ENCODE results near the gene MEG3. TPM values are rescaled to one million over a fixed set of nuclear protein-coding genes. Genes with fewer than 3 reads are reported as not detected.
A peak's percentile ranks its signal among the peaks of the same experiment; 100 is the strongest.

MEG3 gene
- total and polyA plus RNA-seq, 9 of the 15 experiments (the other 6 are each of a cell fraction or from before 2014, with no cell fraction given), result 0.10 to 5.3 (median 1.0) TPM; not detected in 1

GRCh38 chr14:100789460-100790417, 36.2 kb upstream of the MEG3 start:
- Histone ChIP-seq H3K4me1 (replicated peaks in 1 of 2; ENCODE audit: control insufficient read depth in 2 of 2, insufficient read depth in 2 of 2, low read length in 2 of 2) (peaks cover 42 to 44% of the 10 kb centered on the region in 2 experiments), H3K9me1 (ENCODE audit: control insufficient read depth, insufficient read depth, low read length) (no peaks in the 10 kb centered on the region), H3K9me3 (replicated peaks; ENCODE audit: control insufficient read depth, insufficient read depth, low read depth, low read length) (no peaks in the 10 kb centered on the region), H4K20me1 (replicated peaks; ENCODE audit: control insufficient read depth, insufficient read depth, low read length) (no peaks in the 10 kb centered on the region), H2AFZ (ENCODE audit: low read depth, low read length) (peak overlapping the region; percentile 77), H3K9ac (ENCODE audit: insufficient read depth in 1 of 2, low read depth in 2 of 2, low read length in 2 of 2) (peak overlapping the region; percentile 78 to 86), H3K4me3 (no peak overlapping the region), H3K79me2 (ENCODE audit: control insufficient read depth, insufficient read depth, low read length) (no peaks in the 10 kb centered on the region), H3K27me3 (ENCODE audit: control insufficient read depth in 2 of 2, insufficient read depth in 2 of 2, low read length in 2 of 2) (no peaks in the 10 kb centered on the region), H3K27ac (ENCODE audit: extremely low read depth, low read depth, low read length) (peak overlapping the region; percentile 87), H3K4me2 (ENCODE audit: insufficient read depth, low read length) (peak overlapping the region; percentile 70; the same call in 1 of the 2 replicates), H3K36me3 (ENCODE audit: control insufficient read depth, insufficient read depth, low read length) (no peaks in the 10 kb centered on the region)
- DNase-seq (ENCODE audit: extremely low read depth in 1 of 4, low spot score in 3 of 4) (no peak), FAIRE-seq (no peak), ATAC-seq (no peak; the same call in 2 of the 3 replicates)
- ChIA-PET POLR2A (interaction anchor here (0.6 kb wide), 1 partner anchor 58 kb away, joined by 3 read pairs; no protein-coding TSS in a partner anchor), CTCF (ENCODE audit: low intra/inter-chr PET ratio) (no interaction called here)
- in situ Hi-C loops (cut with MboI), result no loop called here
- peak; percentile 22; the same call in 1 of the 2 replicates for TF ChIP-seq ZNF592 (IDR thresholded peaks at IDR 0.05)
- TF ChIP-seq BRD4 (IDR thresholded peaks at IDR 0.05), result 0 out of 2 replicates have a peak, but pooled peaks have one; percentile 7
- 0 out of 2 replicates have a peak, but pooled peaks have one; percentile 26 for TF ChIP-seq DMBX1 (CRISPR knock-in tag; IDR thresholded peaks at IDR 0.05; ENCODE audit: borderline replicate concordance)
- no peak for TF ChIP-seq SMAD1 (IDR thresholded peaks at IDR 0.05; ENCODE audit: low read depth, low read length, partially characterized antibody)
- no peak for TF ChIP-seq MCM3 (IDR thresholded peaks at IDR 0.05)
- BruUV-seq (replicated peaks), result no TSS peak
- WGBS (ENCODE audit: insufficient coverage, low coverage, missing lambda C conversion rate), result 83% methylated on average over 10 of the region's 12 CpGs
- intact Hi-C loops (cut with micrococcal nuclease), result no loop called here

All from K562 (cell line).